GM06990 (cell line): ENCODE data around the gene RAB3B.

ENCODE experiments used
- DNase-seq: peaks from one replicate; pipeline ENCODE4 v3.0.0-alpha.2; 2011; ENCODE audit not compliant: insufficient read length; ENCODE audit errors: extremely low read depth
- H3K27me3 ChIP-seq: replicated peaks from 2 replicates; pipeline ENCODE4 v1.6.0; 2011; ENCODE audit warnings: low read length; ENCODE audit not compliant: control insufficient read depth, insufficient read depth
- H3K36me3 ChIP-seq: 2 replicates; pipeline ENCODE4 v1.5.1; 2011; ENCODE audit warnings: low read length; ENCODE audit not compliant: control insufficient read depth, insufficient read depth
- H3K4me3 ChIP-seq: replicated peaks from 2 replicates; pipeline ENCODE4 v1.5.1; 2011; ENCODE audit warnings: low read depth, mild to moderate bottlenecking, control low read depth, low read length
- TF ChIP-seq, protein P1 (sequence below): IDR thresholded peaks from 2 replicates; pipeline ENCODE4 v1.5.1; 2011; ENCODE audit warnings: low read length, control low read depth, mild to moderate bottlenecking, inconsistent platforms; ENCODE audit not compliant: insufficient read depth, poor library complexity, severe bottlenecking

RAB3B gene

DNA sequence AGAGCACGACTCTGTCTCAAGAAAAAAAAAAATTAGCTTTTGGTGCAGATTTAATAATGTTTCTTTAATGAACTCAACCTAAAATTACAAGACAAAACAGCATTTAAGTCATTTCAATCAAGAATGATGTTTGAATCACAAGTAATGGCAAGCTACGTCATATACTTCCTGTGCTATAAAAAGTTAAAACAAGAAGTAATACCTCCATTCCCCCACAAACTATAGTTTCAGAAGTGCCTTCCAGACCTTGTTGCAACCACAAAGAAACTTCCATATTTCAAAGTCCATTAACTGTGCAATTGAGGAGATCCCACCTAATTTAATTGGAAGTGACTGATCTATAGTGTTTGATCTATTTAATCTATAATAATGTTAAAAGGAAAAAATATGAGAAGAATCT lies 127.1 kb downstream of the RAB3B start:
- TF ChIP-seq, protein P1, sequence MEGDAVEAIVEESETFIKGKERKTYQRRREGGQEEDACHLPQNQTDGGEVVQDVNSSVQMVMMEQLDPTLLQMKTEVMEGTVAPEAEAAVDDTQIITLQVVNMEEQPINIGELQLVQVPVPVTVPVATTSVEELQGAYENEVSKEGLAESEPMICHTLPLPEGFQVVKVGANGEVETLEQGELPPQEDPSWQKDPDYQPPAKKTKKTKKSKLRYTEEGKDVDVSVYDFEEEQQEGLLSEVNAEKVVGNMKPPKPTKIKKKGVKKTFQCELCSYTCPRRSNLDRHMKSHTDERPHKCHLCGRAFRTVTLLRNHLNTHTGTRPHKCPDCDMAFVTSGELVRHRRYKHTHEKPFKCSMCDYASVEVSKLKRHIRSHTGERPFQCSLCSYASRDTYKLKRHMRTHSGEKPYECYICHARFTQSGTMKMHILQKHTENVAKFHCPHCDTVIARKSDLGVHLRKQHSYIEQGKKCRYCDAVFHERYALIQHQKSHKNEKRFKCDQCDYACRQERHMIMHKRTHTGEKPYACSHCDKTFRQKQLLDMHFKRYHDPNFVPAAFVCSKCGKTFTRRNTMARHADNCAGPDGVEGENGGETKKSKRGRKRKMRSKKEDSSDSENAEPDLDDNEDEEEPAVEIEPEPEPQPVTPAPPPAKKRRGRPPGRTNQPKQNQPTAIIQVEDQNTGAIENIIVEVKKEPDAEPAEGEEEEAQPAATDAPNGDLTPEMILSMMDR, result no peak
- Histone ChIP-seq H3K4me3 (no peak overlapping the region), H3K36me3 (peaks cover 2% of the 10 kb centered on the region; the same call in 1 of the 2 replicates), H3K27me3 (no peaks in the 10 kb centered on the region)
- DNase-seq, result peak; percentile 32

DNA sequence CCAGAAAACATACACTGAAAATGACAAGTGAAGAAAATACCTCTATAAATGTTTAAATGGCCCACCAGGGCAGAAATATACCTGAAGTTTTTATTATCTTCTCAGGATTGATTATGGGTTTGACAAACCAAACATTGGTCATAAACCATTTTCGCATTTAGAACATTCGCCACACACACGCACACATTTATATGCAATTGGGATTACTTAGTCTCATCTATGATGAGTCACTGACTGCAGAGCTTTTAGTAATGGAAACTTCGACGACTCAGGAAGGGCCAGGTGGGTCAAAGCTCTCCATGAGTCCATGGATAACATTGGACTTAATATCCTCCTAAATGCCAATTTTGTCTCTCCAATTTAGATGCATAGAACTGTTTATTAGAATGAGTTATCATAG lies 128.8 kb downstream of the RAB3B start:
- Histone ChIP-seq H3K4me3 (no peak overlapping the region), H3K27me3 (no peaks in the 10 kb centered on the region), H3K36me3 (peaks cover 2% of the 10 kb centered on the region; the same call in 1 of the 2 replicates)
- TF ChIP-seq, protein P1, result no peak
- no peak for DNase-seq

- no peak for DNase-seq
- Histone ChIP-seq H3K36me3 (peaks cover 2% of the 10 kb centered on the region; the same call in 1 of the 2 replicates), H3K27me3 (no peaks in the 10 kb centered on the region), H3K4me3 (no peak overlapping the region)
- TF ChIP-seq, protein P1, result no peak
Observed at GRCh38 chr1:51859735-51860134, 130.8 kb downstream of the RAB3B start.

DNA sequence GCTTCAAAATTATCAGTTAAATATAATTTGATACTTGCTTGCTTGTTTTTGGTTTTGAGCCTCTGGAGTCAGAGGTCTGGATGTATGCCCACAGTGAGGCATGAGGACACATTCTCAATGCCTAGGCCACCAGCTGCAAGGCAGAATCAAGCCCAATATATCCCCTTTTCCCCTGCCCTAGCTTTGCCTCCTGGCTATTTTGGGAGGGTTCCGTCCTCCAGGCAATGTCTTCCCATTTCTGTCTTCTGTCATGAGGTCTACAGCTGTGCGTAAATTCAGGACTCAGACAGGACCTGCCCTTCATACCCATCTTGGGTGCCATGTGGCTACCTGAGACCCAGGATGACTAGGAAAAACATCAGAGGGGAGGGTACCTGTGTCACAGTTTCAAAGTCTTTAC lies 131.2 kb downstream of the RAB3B start:
- H3K36me3 ChIP-seq, result peaks cover 2% of the 10 kb centered on the region; the same call in 1 of the 2 replicates
- H3K4me3 ChIP-seq, result no peak overlapping the region
- no peak for DNase-seq
- no peaks in the 10 kb centered on the region for H3K27me3 ChIP-seq
- TF ChIP-seq, protein P1, result no peak

GRCh38 chr1:51858892-51859291 lies 131.6 kb downstream of the RAB3B start:
- no peak for DNase-seq
- Histone ChIP-seq H3K36me3 (peaks cover 2% of the 10 kb centered on the region; the same call in 1 of the 2 replicates), H3K4me3 (no peak overlapping the region), H3K27me3 (no peaks in the 10 kb centered on the region)
- TF ChIP-seq, protein P1, result no peak
